OCI-LY1 (cell line): ENCODE measurements around the gene ADD1.

ENCODE experiments used
- H2AFZ ChIP-seq: fragments of 200-600 bp; sonication (generic), shearing (Covaris generic); 2 replicates; pipeline ENCODE4 v1.6.0; 2014; ENCODE audit warnings: antibody characterized with exemption, mild to moderate bottlenecking, low read length
- H3F3A ChIP-seq: fragments of 200-600 bp; sonication (generic), shearing (Covaris generic); 2 replicates; pipeline ENCODE4 v1.6.0; 2014; ENCODE audit warnings: mild to moderate bottlenecking, antibody characterized with exemption, low read length, moderate library complexity; ENCODE audit not compliant: insufficient read depth
- H3K27ac ChIP-seq: fragments of 200-600 bp; sonication (generic); 2 replicates; pipeline ENCODE4 v1.5.1; 2014; ENCODE audit warnings: low read length, mixed run types, mild to moderate bottlenecking, low read depth; ENCODE audit not compliant: poor library complexity, severe bottlenecking
- H3K27me3 ChIP-seq: fragments of 200-600 bp; sonication (generic); 2 replicates; pipeline ENCODE4 v1.6.0; 2014; ENCODE audit warnings: antibody characterized with exemption, mild to moderate bottlenecking, low read length, moderate library complexity; ENCODE audit not compliant: insufficient read depth
- H3K36me3 ChIP-seq: fragments of 200-600 bp; sonication (generic); 2 replicates; pipeline ENCODE4 v1.6.1; 2014; ENCODE audit warnings: mild to moderate bottlenecking, antibody characterized with exemption, low read length, moderate library complexity, mixed read lengths; ENCODE audit not compliant: insufficient read depth
- H3K4me1 ChIP-seq: fragments of 200-600 bp; sonication (generic); 2 replicates; pipeline ENCODE4 v1.5.1; 2014; ENCODE audit warnings: mild to moderate bottlenecking, low read length, moderate library complexity; ENCODE audit not compliant: insufficient read depth, severe bottlenecking
- H3K4me2 ChIP-seq: fragments of 200-600 bp; sonication (generic), shearing (Covaris generic); 2 replicates; pipeline ENCODE4 v1.6.1; 2014; ENCODE audit warnings: low read length
- H3K4me3 ChIP-seq: fragments of 200-600 bp; sonication (generic); 2 replicates; pipeline ENCODE4 v1.5.1; 2014; ENCODE audit warnings: low read length, low read depth, mild to moderate bottlenecking, mixed read lengths; ENCODE audit not compliant: poor library complexity, severe bottlenecking
- H3K79me2 ChIP-seq: fragments of 200-600 bp; shearing (Covaris generic); 2 replicates; pipeline ENCODE4 v1.6.1; 2016; ENCODE audit warnings: mixed run types, low read length, mixed read lengths; ENCODE audit not compliant: insufficient read depth
- H3K9ac ChIP-seq: fragments of 200-600 bp; sonication (generic), shearing (Covaris generic); 2 replicates; pipeline ENCODE4 v1.6.1; 2014; ENCODE audit warnings: mild to moderate bottlenecking, low read length, mixed read lengths
- H3K9me2 ChIP-seq: fragments of 200-600 bp; sonication (generic), shearing (Covaris generic); 2 replicates; pipeline ENCODE4 v1.6.1; 2014; ENCODE audit warnings: low read depth, mild to moderate bottlenecking, low read length, mixed read lengths
- H3K9me3 ChIP-seq: fragments of 200-600 bp; shearing (Covaris generic); 2 replicates; pipeline ENCODE4 v1.6.1; 2014; ENCODE audit warnings: low read length, mixed read lengths
- H4K20me1 ChIP-seq: fragments of 200-600 bp; sonication (generic), shearing (Covaris generic); 2 replicates; pipeline ENCODE4 v1.6.0; 2016; ENCODE audit warnings: mild to moderate bottlenecking, low read length; ENCODE audit not compliant: insufficient read depth
- CTCF ChIP-seq: fragments of 200-600 bp; sonication (generic), shearing (Covaris generic); IDR thresholded peaks from 2 replicates; pipeline ENCODE4 v1.5.1; 2017; ENCODE audit warnings: mild to moderate bottlenecking, antibody characterized with exemption, low read length, moderate library complexity, mixed read lengths
- EZH2 ChIP-seq: fragments of 200-600 bp; sonication (generic), shearing (Covaris generic); IDR thresholded peaks from 2 replicates; pipeline ENCODE4 v1.8.0; 2017; ENCODE audit warnings: borderline replicate concordance, mixed run types, mild to moderate bottlenecking, antibody characterized with exemption, low read length, moderate library complexity, mixed read lengths

ADD1 gene

GRCh38 chr4:2849267-2850152 is 5.9 kb downstream of the ADD1 start:
- Histone ChIP-seq H3F3A (no peaks in the 10 kb centered on the region), H4K20me1 (no peaks in the 10 kb centered on the region), H3K4me3 (no peak overlapping the region), H2AFZ (no peak overlapping the region), H3K9me2 (no peaks in the 10 kb centered on the region), H3K9ac (no peak overlapping the region), H3K27ac (no peak overlapping the region), H3K4me1 (peaks cover 4% of the 10 kb centered on the region), H3K9me3 (no peaks in the 10 kb centered on the region), H3K27me3 (no peaks in the 10 kb centered on the region), H3K79me2 (no peaks in the 10 kb centered on the region), H3K36me3 (peaks cover 10% of the 10 kb centered on the region; the same call in 1 of the 2 replicates), H3K4me2 (no peak overlapping the region)
- TF ChIP-seq EZH2 = no peak
- TF ChIP-seq CTCF = no peak

- no peaks in the 10 kb centered on the region for H4K20me1 ChIP-seq
- no peaks in the 10 kb centered on the region for H3K27me3 ChIP-seq
- H2AFZ ChIP-seq = no peak overlapping the region
- H3F3A ChIP-seq = no peaks in the 10 kb centered on the region
- no peak overlapping the region for H3K27ac ChIP-seq
- H3K9ac ChIP-seq = no peak overlapping the region
- H3K9me2 ChIP-seq = no peaks in the 10 kb centered on the region
- no peaks in the 10 kb centered on the region for H3K4me1 ChIP-seq
- TF ChIP-seq CTCF (no peak), EZH2 (no peak)
- no peaks in the 10 kb centered on the region for H3K79me2 ChIP-seq
- no peak overlapping the region for H3K4me2 ChIP-seq
- H3K4me3 ChIP-seq = no peak overlapping the region
- H3K9me3 ChIP-seq = no peaks in the 10 kb centered on the region
- H3K36me3 ChIP-seq = peaks cover 10% of the 10 kb centered on the region; the same call in 1 of the 2 replicates
These were observed 7.5 kb downstream of the ADD1 start for GRCh38 chr4:2850966-2851798.

GRCh38 chr4:2852481-2852921 is 8.9 kb downstream of the ADD1 start:
- Histone ChIP-seq H3K4me1 (no peaks in the 10 kb centered on the region), H3K36me3 (peaks cover 10% of the 10 kb centered on the region; the same call in 1 of the 2 replicates), H3K4me3 (no peak overlapping the region), H3K9me3 (no peaks in the 10 kb centered on the region), H3K9ac (no peak overlapping the region), H4K20me1 (no peaks in the 10 kb centered on the region), H3K4me2 (no peak overlapping the region; the same call in 1 of the 2 replicates), H2AFZ (no peak overlapping the region), H3F3A (no peaks in the 10 kb centered on the region), H3K27ac (no peak overlapping the region), H3K9me2 (no peaks in the 10 kb centered on the region), H3K79me2 (no peaks in the 10 kb centered on the region), H3K27me3 (no peaks in the 10 kb centered on the region)
- TF ChIP-seq CTCF (no peak), EZH2 (no peak)
